HL-60 (cell line): ENCODE results near the gene SLC39A3.

Experiments
- CTCF ChIP-seq: IDR thresholded peaks from one replicate; pipeline ENCODE4 v1.5.1; 2011; ENCODE audit warnings: low read length, control low read depth, inconsistent platforms; ENCODE audit not compliant: insufficient read depth
- GABPA ChIP-seq: IDR thresholded peaks from 2 replicates; pipeline ENCODE4 v1.6.1; 2012; ENCODE audit warnings: low read depth
- POLR2AphosphoS5 ChIP-seq: IDR thresholded peaks from 2 replicates; pipeline ENCODE4 v1.6.1; 2012; ENCODE audit warnings: low read depth
- TF ChIP-seq, protein P1 (sequence below): IDR thresholded peaks from 2 replicates; pipeline ENCODE4 v1.6.1; 2012; ENCODE audit warnings: low read depth; ENCODE audit not compliant: insufficient replicate concordance

DNA sequence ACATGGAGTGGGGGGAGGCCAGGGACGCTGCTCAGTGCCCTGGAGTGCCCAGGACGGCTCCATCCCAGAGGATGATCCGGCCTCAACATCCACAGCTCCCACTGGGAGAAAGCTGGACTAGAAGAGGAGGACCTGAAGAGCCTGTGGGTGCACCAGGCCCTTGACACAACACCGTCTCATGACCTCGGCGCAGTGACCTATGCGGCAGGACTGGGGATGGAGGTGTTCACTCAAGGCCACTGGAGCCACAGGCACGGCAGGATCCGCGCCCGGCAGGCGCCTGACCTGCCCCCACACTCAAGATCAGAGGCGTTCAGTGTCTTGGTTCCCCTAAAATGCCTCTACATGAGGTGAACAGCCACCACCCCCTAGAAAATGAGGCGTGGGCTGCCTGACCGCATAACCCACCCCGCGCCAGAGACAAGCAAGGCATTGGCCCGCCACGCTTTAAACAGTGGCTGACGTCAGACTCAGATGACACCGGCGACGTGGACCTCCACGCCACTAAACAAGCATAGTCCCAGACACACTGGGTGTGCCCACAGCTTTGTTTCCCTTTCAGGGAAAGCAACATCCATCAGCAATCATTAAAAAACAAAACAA, 35.2 kb upstream of the SLC39A3 start:
- no peak for TF ChIP-seq CTCF
- no peak for TF ChIP-seq POLR2AphosphoS5
- no peak for TF ChIP-seq GABPA
- TF ChIP-seq, protein P1, sequence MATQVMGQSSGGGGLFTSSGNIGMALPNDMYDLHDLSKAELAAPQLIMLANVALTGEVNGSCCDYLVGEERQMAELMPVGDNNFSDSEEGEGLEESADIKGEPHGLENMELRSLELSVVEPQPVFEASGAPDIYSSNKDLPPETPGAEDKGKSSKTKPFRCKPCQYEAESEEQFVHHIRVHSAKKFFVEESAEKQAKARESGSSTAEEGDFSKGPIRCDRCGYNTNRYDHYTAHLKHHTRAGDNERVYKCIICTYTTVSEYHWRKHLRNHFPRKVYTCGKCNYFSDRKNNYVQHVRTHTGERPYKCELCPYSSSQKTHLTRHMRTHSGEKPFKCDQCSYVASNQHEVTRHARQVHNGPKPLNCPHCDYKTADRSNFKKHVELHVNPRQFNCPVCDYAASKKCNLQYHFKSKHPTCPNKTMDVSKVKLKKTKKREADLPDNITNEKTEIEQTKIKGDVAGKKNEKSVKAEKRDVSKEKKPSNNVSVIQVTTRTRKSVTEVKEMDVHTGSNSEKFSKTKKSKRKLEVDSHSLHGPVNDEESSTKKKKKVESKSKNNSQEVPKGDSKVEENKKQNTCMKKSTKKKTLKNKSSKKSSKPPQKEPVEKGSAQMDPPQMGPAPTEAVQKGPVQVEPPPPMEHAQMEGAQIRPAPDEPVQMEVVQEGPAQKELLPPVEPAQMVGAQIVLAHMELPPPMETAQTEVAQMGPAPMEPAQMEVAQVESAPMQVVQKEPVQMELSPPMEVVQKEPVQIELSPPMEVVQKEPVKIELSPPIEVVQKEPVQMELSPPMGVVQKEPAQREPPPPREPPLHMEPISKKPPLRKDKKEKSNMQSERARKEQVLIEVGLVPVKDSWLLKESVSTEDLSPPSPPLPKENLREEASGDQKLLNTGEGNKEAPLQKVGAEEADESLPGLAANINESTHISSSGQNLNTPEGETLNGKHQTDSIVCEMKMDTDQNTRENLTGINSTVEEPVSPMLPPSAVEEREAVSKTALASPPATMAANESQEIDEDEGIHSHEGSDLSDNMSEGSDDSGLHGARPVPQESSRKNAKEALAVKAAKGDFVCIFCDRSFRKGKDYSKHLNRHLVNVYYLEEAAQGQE = no peak
